ENCODE measurements around the gene LPP.

Gene LPP

DNA sequence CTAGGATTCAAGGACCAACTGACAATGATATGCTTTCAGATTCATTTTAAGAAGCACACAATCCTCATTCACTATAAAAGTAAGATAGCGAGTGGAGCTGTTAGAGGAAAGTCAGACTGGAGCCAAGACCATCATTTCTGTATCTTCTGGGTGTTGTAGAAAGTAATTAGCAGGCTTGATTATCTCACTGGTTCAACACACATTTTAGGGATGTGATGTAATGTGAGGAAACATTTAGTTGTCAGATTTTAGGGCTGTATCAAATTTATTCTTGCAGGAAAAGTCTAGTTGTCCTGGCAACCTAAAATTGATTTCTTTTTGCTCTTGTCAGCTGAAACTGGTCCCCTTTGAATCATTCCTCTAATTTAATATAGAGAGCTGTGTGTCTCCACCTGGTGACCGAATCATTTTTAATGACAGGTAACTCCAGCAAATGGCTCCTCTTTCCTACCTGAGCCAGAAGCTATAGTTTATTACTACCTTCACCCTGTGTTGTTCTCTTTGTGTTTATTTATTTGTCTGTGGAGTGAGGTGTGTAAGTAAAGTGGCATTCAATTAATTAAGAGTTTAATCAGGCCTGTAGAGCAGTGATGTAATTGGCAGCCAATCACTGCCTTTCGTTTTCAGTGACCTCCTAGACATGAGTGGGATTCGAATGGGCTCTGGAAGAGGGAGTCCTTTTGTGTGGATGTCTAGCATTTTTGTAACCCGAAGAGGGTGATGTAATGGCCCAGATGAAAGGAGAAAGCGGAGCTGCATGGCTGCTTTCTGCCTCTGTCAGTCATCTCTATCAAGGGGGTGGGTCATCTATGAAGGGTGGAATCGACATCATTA lies 125.8 kb downstream of the LPP start:
- peak; percentile 30 for DNase-seq

DNA sequence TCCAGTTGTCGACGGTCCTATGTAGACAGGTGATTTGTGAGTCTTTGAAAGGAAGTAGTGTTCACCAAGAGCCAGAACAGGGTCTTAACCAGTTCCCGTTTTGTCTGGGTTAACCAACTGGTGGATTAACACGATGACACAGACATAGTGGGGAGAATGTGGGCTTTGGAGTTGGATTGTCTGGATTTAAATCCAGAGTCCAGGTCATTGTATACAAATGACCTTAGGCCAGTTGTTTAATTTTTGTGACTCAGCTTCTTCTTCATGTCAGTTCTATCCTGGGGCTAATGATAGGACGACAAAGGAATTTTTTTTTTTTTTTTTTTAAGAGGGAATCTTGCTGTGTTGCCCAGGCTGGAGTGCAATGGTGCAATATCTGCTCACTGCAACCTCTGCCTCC lies 126.7 kb downstream of the LPP start:
- DNase-seq, result no peak

DNA sequence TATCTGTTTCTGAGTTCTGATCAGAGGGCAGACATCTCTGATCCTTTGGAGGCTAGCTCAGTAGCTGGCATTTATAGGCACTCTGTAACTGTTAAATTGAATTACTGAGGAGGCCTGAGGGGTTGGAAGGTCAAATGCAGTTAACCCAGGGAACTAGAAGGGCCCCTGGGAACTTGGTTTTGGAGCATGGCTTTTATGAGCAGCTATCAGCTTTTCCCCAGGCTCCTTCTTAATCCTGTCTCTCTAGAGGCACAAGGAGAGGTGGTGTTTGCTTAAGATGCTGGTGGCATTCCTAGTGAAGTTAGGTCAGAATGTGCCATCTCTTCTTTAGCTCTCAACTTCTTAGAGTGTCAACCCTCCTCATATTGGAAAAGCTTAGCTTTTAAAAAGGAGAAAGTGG lies 128.9 kb downstream of the LPP start:
- DNase-seq, result no peak

DNA sequence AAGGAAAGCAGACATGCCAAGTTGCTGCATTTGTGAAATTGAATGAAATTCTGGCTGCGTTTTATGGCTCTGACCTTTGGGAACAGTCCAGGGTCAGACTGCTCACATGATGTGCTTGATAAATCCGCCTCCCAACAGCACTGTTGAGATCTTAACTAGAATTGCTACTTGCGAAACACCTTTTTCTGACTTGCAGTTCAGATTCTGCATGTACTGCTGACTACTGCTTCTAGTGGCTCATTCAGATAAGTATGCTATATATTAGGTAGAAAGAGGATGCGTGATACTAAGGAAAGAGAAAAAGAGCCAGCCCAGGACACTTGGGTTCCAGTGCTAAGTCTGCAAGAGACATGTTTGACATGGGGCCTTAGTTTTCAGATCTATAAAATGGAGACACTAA lies 129.4 kb downstream of the LPP start:
- no peak for DNase-seq

DNA sequence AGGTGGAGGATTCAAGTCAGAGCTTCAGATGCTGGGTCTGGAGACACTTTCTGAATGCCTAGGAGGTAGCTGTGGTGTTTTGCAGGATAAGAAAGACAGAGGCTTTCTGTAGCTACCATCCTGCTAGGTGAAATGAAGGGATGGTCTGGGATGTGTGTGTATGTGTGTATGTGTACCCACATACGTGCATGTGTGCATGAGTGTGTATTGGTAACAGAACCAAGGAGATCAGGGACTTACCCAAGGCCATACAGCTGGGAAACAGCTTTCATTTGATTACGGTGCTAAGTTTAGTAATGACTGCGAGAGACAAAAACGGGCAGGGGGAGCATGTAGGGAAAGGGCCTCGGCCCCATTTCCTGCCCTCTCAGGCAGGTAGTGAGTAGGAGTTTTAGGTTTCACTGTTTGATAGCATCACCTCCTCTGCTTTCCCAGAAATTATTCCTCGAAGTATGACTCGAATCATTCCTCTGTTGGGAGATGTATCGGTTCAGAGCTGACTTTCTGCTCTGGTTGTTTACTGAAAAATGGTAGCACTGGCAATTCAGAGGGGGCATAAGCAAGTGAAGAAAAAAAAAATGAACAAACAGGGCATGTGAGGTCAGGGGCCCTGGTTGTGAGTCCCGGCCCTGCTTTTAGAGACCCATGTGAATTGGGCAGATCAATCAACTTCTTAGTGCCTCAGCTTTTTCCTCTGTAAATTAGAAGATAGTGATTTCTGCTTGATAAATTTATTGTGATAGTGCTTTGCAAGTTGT lies 130.7 kb downstream of the LPP start:
- no peak for DNase-seq

DNA sequence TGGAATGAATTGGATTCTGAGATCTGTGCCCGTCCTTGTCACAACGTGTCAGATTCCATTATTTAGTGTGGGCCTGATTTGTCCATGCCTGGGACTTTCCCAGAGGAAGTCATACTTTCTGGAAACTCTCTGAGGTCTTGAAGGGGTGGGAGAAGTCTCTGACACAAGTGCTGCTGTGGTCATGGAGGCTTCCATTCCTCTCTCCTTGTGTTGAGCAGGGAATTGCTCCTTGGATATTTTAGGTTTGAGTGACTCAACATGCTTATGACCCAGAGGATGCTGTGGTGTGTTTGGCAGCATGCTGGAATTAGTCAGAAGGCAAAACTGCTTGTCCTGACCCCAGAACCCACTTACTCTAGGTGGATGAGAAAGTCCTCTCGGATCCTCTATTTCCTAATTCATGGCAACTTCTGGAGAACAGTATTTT lies 132.1 kb downstream of the LPP start:
- DNase-seq, result no peak

DNA sequence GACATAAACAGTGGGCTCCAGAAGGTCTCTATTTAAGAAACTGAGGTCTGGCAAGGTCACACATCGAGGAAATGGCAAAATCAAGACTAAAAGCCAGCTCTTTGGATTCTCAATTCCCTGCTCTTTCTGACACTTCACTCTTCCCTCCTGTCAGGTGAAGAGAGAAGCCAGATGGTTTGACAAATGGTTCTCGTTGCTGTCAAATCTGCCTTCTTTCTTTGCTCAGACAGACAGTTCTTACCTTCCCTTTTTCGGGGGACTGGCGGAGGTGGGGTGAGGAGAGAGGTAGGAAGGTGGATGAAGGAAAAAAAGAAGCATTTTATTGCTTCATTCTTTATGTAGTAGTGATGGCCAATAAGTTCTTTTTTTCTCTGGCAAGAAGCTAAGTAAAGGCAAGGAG lies 133.4 kb downstream of the LPP start:
- no peak for DNase-seq

DNA sequence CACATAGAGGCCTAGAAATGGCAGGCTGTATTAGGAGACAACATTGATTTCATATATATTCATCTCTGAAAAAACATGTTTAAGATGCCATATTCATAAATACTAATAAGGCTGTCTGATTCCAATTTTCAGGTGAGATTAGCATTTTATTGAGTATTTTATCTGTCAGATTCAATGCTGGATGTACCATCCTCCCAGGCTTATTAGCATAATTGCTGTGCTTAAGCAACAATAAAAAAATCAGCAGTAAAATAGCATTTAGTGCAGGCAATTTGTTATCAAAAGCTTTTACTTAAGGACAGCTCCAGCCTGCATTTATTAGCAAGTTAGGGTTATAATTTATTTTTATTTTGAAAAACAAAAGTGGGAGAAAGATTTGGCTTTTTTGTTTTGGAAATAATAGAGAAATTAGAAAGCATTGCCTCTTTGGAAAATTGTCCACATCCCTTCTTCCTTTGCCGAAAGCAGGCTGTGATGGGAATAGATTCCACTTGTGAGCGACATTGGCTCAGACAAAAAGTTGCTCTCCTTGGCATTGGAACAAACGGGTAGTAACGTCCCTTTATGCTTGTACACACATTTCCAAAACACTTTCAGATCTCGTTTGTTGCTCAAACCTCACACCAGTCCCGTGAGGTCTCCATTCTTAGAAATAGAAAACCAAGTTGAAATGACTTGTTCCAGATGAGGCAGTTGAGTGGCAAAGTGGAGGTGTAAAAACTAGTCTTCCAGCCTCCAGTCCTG lies 134.0 kb downstream of the LPP start:
- DNase-seq, result no peak

DNA sequence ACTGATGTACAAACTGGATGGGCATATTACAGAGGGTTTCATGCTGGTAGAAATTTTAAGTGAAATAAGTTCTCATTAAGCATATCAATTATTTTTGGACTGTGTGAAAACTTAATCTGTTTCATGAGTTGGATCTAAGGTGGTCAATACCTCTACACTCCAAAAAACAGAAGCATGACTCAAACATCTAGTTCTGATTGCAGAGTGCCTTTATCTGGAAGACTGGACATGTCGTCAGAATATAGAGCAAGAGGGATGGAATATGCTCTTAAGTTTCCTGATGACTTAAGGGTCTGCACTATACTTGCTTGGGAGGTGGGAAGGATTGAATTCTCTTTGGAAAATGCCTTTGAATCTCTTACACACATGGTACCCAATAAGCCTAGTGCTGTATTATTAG lies 138.3 kb downstream of the LPP start:
- DNase-seq, result no peak

DNA sequence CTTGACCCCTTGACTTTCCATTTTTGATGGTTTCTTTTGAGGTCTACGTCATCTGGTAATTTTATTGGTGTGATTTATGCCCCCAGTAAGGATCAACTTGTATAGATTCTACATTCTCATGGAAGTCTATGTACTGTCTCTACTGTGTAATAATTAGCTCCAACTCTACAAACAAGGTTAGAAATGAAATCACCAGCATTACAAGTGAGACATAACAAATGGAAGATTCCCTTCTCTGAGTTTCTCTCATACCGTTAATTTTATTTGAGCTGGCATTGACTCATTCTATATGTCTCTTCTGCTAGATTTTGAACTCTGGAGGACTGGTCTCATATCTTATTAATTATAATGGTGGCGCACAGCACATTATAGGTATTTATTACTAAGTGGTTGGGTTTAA lies 138.9 kb downstream of the LPP start:
- DNase-seq, result no peak

DNA sequence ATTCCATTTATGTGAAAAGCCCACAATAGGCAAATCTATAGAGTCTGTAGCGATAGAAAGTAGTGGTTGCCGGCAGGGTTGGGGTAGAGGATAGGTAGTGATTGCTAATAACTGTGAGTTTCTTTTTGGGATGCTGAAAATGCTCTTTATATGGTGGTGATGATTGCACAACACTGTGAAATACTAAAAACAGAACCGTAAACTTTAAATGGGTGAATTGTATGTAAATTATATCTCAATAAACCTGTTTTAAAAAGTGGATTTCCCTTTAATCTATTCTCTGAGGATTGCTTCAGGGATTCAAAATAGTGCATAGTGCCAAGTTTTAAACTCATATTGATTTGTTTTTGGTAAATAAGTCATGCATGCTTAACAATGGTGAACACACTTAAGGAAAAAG lies 140.2 kb downstream of the LPP start:
- no peak for DNase-seq

DNA sequence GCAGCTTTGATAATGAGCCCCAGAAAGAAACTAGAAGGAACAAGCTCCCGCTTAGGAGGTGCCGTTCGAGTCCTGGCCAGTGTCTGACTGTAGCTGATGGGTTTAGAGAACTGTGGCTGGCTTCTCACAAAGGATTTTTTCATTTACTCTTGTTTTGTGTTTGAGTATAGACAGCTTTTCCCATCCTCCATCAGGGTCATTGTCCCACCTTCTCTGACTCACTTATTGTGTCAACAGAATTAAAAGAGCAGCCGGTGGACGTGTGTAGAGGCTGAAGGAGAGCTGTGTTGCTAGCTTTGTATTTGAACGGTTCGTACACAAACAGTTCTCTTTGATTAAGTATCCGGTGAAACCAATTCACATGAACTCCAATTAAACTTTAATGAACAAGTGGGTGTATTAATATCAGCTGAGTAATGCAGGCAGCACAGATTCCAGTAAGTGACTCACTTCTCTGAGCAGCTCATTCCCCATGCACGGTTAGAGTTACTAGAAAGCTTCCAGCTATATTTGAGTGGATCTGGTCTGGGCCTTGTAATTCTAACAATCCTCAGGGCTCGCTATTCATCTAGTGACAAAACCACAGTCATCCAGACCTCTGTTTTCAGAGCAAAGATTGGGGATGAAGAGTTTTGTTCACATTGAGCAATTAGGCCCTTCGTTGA lies 141.0 kb downstream of the LPP start:
- DNase-seq, result peak; percentile 98

DNA sequence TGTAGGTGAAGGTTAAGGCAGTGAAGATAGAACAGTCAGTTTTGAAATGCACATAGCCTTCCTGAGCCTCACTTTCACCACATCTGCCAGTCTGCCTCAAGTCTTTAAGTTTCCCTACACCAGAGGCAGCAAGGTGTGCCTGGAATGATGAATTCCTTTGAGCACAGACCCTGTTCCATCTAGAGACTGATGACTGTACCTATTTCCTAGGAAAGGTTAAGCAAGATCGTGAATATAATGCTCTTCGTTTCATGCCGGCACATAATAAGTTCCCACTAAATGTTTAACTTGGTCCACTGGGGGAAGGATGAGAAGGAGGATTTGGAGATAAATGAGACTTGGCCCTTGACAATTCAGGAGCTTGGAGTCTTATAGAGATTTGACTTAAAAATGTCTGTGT lies 141.9 kb downstream of the LPP start:
- no peak for DNase-seq

DNA sequence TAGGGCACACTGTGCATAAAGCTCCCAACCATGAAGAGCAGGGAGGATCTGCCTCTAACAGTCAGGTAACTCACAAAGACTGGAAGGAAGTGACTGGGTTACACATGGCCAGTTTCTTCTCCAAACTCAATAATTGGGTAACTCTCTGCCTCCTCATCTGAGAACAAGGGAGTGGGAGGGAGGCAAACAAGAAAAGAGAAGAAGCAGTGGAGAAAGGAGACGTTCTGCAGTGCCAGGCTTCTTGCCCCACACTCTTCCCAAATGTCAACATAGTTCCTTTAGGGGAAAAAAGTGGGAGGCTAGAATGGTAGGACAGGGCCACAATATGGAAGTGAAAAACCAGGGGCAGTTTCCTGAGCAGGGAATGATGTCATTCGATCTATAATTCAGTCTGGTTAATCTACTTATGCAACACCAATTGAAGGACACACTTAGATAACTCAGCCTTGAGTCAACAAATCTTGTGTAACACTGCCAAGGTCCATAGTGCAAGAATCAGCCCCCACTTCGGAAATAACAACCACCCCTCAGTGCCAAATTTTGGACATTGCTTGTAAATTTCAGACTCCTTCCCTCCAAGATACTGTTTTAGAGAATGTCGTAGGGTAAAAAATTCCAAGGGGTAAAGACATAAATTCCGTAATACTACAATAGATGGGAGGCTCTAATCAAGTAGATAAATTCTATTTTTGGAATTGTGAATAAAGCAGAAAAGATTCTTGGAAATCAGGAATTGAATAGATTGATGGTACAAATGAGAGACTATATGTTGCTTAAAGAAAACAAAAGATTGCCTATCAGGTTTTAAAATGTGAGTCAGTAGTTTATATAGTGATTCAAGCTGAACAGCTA lies 143.0 kb downstream of the LPP start:
- no peak for DNase-seq

DNA sequence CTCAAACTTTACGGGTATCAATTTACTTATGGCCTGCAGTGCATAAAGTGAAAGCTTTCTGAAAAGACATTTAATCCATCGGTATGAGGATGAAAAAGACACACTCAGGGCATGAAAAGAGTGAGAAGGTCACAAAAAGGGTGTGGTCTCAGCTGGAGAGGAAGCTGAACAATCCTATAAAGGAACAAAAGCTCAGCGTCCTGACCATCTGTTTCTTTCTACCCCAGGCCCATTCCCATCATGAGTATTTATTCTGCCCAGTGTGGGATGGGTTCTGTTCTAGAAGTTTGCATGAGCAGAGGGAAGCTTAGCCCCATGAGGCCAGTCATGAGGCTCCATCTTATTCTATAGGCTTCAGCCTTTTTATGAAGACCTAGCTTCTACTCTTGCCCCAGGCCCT lies 144.6 kb downstream of the LPP start:
- DNase-seq, result no peak

DNA sequence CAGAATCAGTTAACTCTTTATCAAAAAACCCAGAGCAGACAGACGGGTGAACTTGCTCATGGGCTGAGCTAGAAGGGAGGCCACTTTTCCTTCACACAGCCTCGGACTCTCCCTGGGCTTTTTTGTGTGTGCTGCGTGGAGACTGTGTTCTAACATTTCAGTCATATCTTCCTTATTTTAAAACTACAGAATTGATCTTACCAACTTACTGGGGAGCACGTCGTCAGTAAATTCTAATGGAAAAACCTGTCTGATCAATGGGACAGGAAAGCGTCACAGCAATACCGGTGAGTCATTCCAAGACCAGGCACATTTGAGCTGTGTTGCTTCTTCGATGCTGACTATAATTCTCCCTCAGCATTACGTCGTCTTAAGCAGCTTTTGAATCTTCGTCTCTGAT lies 145.1 kb downstream of the LPP start:
- DNase-seq, result no peak

DNA sequence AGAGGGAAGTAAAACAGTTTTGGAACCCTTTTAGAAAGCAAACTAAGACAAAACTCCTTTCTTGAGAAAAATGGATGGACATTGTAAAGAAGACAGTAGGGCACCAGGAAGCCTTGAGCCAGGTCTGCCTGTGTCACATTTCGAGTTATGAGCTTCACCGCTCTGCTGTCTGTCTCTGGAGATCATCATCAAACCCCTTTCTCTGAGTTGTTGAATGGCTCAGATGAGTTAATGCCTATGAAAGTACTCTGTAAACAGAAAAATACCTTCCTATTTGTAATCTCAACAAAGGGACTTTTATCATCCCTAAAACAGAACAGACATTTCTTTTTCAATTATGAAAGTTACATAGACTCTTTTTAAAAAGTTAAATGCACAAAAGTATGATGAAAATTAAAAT lies 145.8 kb downstream of the LPP start:
- no peak for DNase-seq

DNA sequence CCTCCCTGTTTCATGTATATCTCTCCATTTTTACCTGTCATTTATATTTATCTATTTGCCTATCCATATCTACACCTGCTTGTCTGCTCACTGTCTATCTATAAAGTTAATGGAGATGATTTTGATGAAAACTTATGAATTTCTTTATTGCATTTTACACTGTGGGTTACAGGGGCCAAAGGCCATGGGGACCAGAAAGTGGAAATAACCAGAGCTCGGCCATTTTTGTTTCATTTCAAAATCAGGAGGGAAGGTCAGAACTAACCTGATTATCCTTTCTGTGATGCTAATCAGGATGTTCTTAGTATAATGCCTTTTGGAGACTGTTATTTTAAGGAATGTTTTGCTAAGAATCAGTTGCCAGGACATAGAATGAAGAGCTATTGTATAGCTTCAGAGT lies 147.2 kb downstream of the LPP start:
- no peak for DNase-seq

DNA sequence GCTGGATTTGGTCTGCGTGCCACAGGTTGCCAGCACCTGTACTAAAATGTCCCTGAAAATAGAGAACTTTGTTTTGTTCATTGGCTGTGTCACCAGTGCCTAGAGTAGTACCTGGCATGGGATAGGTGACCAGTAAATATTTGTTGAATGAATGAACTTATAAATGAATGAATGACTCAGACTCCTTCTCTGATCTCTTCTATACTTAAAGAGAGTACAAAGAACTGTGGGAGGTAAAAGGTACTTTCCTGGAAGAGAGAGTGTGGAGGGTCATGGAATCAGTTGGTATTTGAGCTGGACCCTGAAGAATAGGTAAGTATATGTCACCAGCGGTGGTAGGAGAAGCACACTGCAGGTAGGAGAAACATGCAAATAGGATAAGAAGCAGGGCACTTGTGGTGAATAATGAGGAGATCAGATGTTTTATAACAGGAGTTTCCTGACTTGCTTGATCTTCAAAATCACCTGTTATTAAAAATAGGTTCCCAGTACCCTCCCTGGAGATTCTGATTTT lies 149.4 kb downstream of the LPP start:
- no peak for DNase-seq

DNA sequence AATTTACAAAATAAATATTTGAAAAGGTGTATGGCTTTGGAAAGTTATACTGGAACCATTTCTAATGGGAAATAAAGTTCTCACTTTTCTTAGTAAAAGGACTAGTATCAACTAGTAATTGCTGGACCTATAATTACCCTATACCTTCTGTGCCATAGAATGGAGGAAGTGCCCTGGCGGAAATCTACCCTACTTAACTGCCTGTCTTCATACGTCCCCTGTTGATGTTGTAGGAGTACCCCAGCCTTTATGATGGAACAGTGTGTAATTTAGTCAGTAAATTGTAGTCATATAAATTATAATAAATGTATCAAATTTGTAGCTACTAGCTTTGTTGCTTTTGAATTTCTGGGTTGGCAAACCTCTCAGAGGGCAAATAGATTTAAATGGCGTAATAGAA lies 149.9 kb downstream of the LPP start:
- no peak for DNase-seq

DNA sequence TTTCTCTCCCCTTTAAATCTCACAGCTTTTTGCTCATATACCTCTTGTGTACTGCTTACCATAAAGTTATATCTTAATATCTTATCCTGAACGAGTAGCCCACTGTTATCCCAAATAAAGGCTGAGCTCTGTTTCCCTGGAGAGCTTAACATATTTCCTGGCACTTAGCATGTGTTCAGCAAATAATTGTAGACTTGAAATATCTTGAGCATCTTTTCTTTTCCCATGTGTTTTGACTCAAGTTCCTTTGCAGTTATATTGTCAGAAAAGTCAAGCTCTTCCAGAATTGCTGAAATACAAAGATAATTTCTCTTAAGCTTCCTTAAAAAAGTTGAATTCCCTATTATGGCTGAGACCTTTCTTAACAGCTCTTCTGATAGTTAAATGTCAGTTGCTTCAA lies 150.5 kb downstream of the LPP start:
- DNase-seq, result no peak

DNA sequence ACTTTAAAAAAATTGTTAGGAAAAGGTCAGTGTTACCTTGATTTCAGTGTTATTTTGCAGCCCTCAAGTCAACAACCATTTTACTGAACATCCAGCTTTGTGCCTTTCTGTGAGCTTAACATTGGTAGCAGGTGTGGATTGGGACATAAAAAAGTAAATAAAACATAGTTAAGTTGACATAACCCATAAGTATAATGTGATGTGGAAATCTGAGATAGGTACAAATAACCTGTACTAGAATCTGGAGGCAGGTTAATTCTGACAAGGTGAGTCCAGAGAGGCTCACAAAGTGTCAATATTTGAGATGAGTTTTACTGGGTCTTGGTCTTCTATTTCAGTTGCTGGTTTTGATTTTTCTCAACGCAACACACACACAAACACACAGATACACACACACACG lies 151.3 kb downstream of the LPP start:
- no peak for DNase-seq
